ENCODE data around the gene XIRP1. TPM values are rescaled to one million over a fixed set of nuclear protein-coding genes. Genes with fewer than 3 reads are reported as not detected.

The XIRP1 gene
- total and polyA plus RNA-seq, 5 donors, result 152 to 453 (median 195) TPM

- H3K27me3 ChIP-seq (ENCODE audit: control insufficient read depth, insufficient read depth), result no peaks in the 10 kb centered on the region
- no peak for DNase-seq
- intact Hi-C loops (cut with DNase I), result no loop called here
- H3K4me3 ChIP-seq (ENCODE audit: low read length), result no peak overlapping the region
- no peaks in the 10 kb centered on the region for H3K4me1 ChIP-seq (ENCODE audit: control insufficient read depth, insufficient read depth, low read length)
- whole genome bisulfite sequencing, result 73% methylated on average over 1 of the region's 1 CpG
- no peaks in the 10 kb centered on the region for H3K9me3 ChIP-seq (ENCODE audit: control insufficient read depth, low read length)
- no peak overlapping the region for H3K27ac ChIP-seq (ENCODE audit: low read length)
- no peak for ATAC-seq
Measured at GRCh38 chr3:39222462-39222861, 30.1 kb upstream of the XIRP1 start.

- no peak overlapping the region for H3K4me3 ChIP-seq (ENCODE audit: low read length)
- intact Hi-C loops (cut with DNase I), result no loop called here
- no peaks in the 10 kb centered on the region for H3K27me3 ChIP-seq (ENCODE audit: control insufficient read depth, insufficient read depth)
- no peak for DNase-seq
- no peak overlapping the region for H3K27ac ChIP-seq (ENCODE audit: low read length)
- H3K9me3 ChIP-seq (ENCODE audit: control insufficient read depth, low read length), result no peaks in the 10 kb centered on the region
- no peak for ATAC-seq
- no peaks in the 10 kb centered on the region for H3K4me1 ChIP-seq (ENCODE audit: control insufficient read depth, insufficient read depth, low read length)
Measured at GRCh38 chr3:39221141-39221530, 28.7 kb upstream of the XIRP1 start.

- peak in 1 of 2 donors; percentile 29 for ATAC-seq
- Histone ChIP-seq H3K9me3 (ENCODE audit: control insufficient read depth, low read length) (no peaks in the 10 kb centered on the region), H3K4me3 (ENCODE audit: low read length) (no peak overlapping the region), H3K27me3 (ENCODE audit: control insufficient read depth, insufficient read depth) (no peaks in the 10 kb centered on the region), H3K4me1 (ENCODE audit: control insufficient read depth, insufficient read depth, low read length) (no peaks in the 10 kb centered on the region), H3K27ac (ENCODE audit: low read length) (no peak overlapping the region)
- no peak for DNase-seq
- WGBS, result 51% methylated on average over 6 of the region's 6 CpGs
- intact Hi-C loops (cut with DNase I), result no loop called here
Measured at GRCh38 chr3:39220407-39221140, 28.2 kb upstream of the XIRP1 start.

- no peak for DNase-seq
- Histone ChIP-seq H3K27ac (ENCODE audit: low read length) (no peak overlapping the region), H3K9me3 (ENCODE audit: control insufficient read depth, low read length) (no peaks in the 10 kb centered on the region), H3K27me3 (ENCODE audit: control insufficient read depth, insufficient read depth) (no peaks in the 10 kb centered on the region), H3K4me1 (ENCODE audit: control insufficient read depth, insufficient read depth, low read length) (no peaks in the 10 kb centered on the region), H3K4me3 (ENCODE audit: low read length) (no peak overlapping the region)
- 91% methylated on average over 3 of the region's 3 CpGs for WGBS
- no peak for ATAC-seq
- intact Hi-C loops (cut with DNase I), result no loop called here
Measured at GRCh38 chr3:39219702-39220101, 27.3 kb upstream of the XIRP1 start.

GRCh38 chr3:39216176-39216790 lies 23.9 kb upstream of the XIRP1 start:
- no peak for DNase-seq
- H3K4me1 ChIP-seq (ENCODE audit: control insufficient read depth, insufficient read depth, low read length), result no peaks in the 10 kb centered on the region
- H3K9me3 ChIP-seq (ENCODE audit: control insufficient read depth, low read length), result no peaks in the 10 kb centered on the region
- intact Hi-C loops (cut with DNase I), result no loop called here
- no peak overlapping the region for H3K4me3 ChIP-seq (ENCODE audit: low read length)
- H3K27me3 ChIP-seq (ENCODE audit: control insufficient read depth, insufficient read depth), result no peaks in the 10 kb centered on the region
- no peak overlapping the region for H3K27ac ChIP-seq (ENCODE audit: low read length)
- peak in 1 of 2 donors; percentile 59 for ATAC-seq
- WGBS, result 90% methylated on average over 2 of the region's 2 CpGs

GRCh38 chr3:39213613-39214012 lies 21.2 kb upstream of the XIRP1 start:
- no peak for DNase-seq
- intact Hi-C loops (cut with DNase I), result no loop called here
- no peaks in the 10 kb centered on the region for H3K4me1 ChIP-seq (ENCODE audit: control insufficient read depth, insufficient read depth, low read length)
- no peaks in the 10 kb centered on the region for H3K27me3 ChIP-seq (ENCODE audit: control insufficient read depth, insufficient read depth)
- H3K4me3 ChIP-seq (ENCODE audit: low read length), result no peak overlapping the region
- no peak for ATAC-seq
- no peak overlapping the region for H3K27ac ChIP-seq (ENCODE audit: low read length)
- 70% methylated on average over 2 of the region's 2 CpGs for WGBS
- H3K9me3 ChIP-seq (ENCODE audit: control insufficient read depth, low read length), result no peaks in the 10 kb centered on the region

- Histone ChIP-seq H3K4me3 (ENCODE audit: low read length) (no peak overlapping the region), H3K27me3 (ENCODE audit: control insufficient read depth, insufficient read depth) (no peaks in the 10 kb centered on the region), H3K27ac (ENCODE audit: low read length) (no peak overlapping the region), H3K4me1 (ENCODE audit: control insufficient read depth, insufficient read depth, low read length) (no peaks in the 10 kb centered on the region), H3K9me3 (ENCODE audit: control insufficient read depth, low read length) (no peaks in the 10 kb centered on the region)
- intact Hi-C loops (cut with DNase I), result no loop called here
- ATAC-seq (no peak), DNase-seq (no peak)
- WGBS, result 97% methylated on average over 1 of the region's 1 CpG
Measured at GRCh38 chr3:39212665-39213064, 20.3 kb upstream of the XIRP1 start.

- no peaks in the 10 kb centered on the region for H3K4me1 ChIP-seq (ENCODE audit: control insufficient read depth, insufficient read depth, low read length)
- WGBS, result 81% methylated on average over 4 of the region's 4 CpGs
- no peak for ATAC-seq
- intact Hi-C loops (cut with DNase I), result no loop called here
- H3K27ac ChIP-seq (ENCODE audit: low read length), result no peak overlapping the region
- H3K27me3 ChIP-seq (ENCODE audit: control insufficient read depth, insufficient read depth), result no peaks in the 10 kb centered on the region
- no peak overlapping the region for H3K4me3 ChIP-seq (ENCODE audit: low read length)
- H3K9me3 ChIP-seq (ENCODE audit: control insufficient read depth, low read length), result no peaks in the 10 kb centered on the region
- DNase-seq, result no peak
Measured at GRCh38 chr3:39211332-39212130, 19.1 kb upstream of the XIRP1 start.

GRCh38 chr3:39210078-39210477 lies 17.7 kb upstream of the XIRP1 start:
- intact Hi-C loops (cut with DNase I), result no loop called here
- no peaks in the 10 kb centered on the region for H3K27me3 ChIP-seq (ENCODE audit: control insufficient read depth, insufficient read depth)
- ATAC-seq, result no peak
- no peaks in the 10 kb centered on the region for H3K4me1 ChIP-seq (ENCODE audit: control insufficient read depth, insufficient read depth, low read length)
- H3K27ac ChIP-seq (ENCODE audit: low read length), result no peak overlapping the region
- DNase-seq, result no peak
- no peaks in the 10 kb centered on the region for H3K9me3 ChIP-seq (ENCODE audit: control insufficient read depth, low read length)
- no peak overlapping the region for H3K4me3 ChIP-seq (ENCODE audit: low read length)
- 67% methylated on average over 3 of the region's 3 CpGs for WGBS

- WGBS, result 88% methylated on average over 1 of the region's 1 CpG
Measured at GRCh38 chr3:39209329-39209970, 17.1 kb upstream of the XIRP1 start.

More at GRCh38 chr3:39209329-39209970, 17.1 kb upstream of the XIRP1 start:
- intact Hi-C loops (cut with DNase I), result loop anchor here (2.0 to 5.0 kb wide), 2 partner anchors 51 to 78 kb away; no protein-coding TSS in a partner anchor
- no peak overlapping the region for H3K4me3 ChIP-seq (ENCODE audit: low read length)
- H3K9me3 ChIP-seq (ENCODE audit: control insufficient read depth, low read length), result no peaks in the 10 kb centered on the region
- DNase-seq, result no peak
- H3K4me1 ChIP-seq (ENCODE audit: control insufficient read depth, insufficient read depth, low read length), result no peaks in the 10 kb centered on the region
- no peak overlapping the region for H3K27ac ChIP-seq (ENCODE audit: low read length)
- no peak for ATAC-seq
- H3K27me3 ChIP-seq (ENCODE audit: control insufficient read depth, insufficient read depth), result no peaks in the 10 kb centered on the region
